Natural killer cell (primary cell): ENCODE results near the gene FMNL3. TPM values are rescaled to one million over a fixed set of nuclear protein-coding genes. Genes with fewer than 3 reads are reported as not detected.

Experiments
- ATAC-seq, 3 donors: fragments of 150-1000 bp in 2 of 3; fragments of 200-7000 bp in 1 of 3; cut with Tn5 transposase; 1 replicate in 1 of 3; 2 replicates in 2 of 3; pipeline ENCODE4 v1.10.0; 2021; ENCODE audit warnings: mild to moderate bottlenecking in 2 of 3, moderate library complexity in 2 of 3
- DNase-seq, 2 donors: peaks; one replicate each; pipeline versions ENCODE4 v3.0.0 to v3.0.0-alpha.2; 2013 to 2021; ENCODE audit warnings: mixed read lengths in 1 of 2
- H3K27ac ChIP-seq: one replicate; pipeline ENCODE4 v1.5.1; 2013; ENCODE audit warnings: mild to moderate bottlenecking, low read length
- H3K27me3 ChIP-seq: one replicate; pipeline ENCODE4 v1.6.1; 2013; ENCODE audit warnings: low read length; ENCODE audit not compliant: control insufficient read depth, insufficient read depth
- H3K36me3 ChIP-seq: one replicate; pipeline ENCODE4 v1.6.1; 2013; ENCODE audit warnings: low read length; ENCODE audit not compliant: control insufficient read depth, insufficient read depth
- H3K4me1 ChIP-seq: one replicate; pipeline ENCODE4 v1.6.1; 2013; ENCODE audit warnings: low read length; ENCODE audit not compliant: control insufficient read depth, insufficient read depth
- H3K4me3 ChIP-seq: one replicate; pipeline ENCODE4 v1.5.1; 2013; ENCODE audit warnings: low read length
- H3K9me3 ChIP-seq: one replicate; pipeline ENCODE4 v1.6.1; 2013; ENCODE audit warnings: low read length; ENCODE audit not compliant: control insufficient read depth, insufficient read depth
- H3K27ac Mint-ChIP-seq, 2 donors: one replicate each; pipeline ENCODE4 v1.8.0; 2022; ENCODE audit warnings: mild to moderate bottlenecking in 2 of 2, mixed read lengths in 2 of 2, moderate library complexity in 1 of 2
- H3K27me3 Mint-ChIP-seq, 2 donors: one replicate each; pipeline ENCODE4 v1.8.0; 2022; ENCODE audit warnings: low read depth in 2 of 2, mixed read lengths in 2 of 2
- H3K36me3 Mint-ChIP-seq: one replicate; pipeline ENCODE4 v1.8.0; 2022; ENCODE audit warnings: mixed read lengths
- H3K4me1 Mint-ChIP-seq, 2 donors: one replicate each; pipeline ENCODE4 v1.8.0; 2022; ENCODE audit warnings: mixed read lengths in 2 of 2
- H3K4me3 Mint-ChIP-seq: one replicate; pipeline ENCODE4 v1.8.0; 2022; ENCODE audit warnings: mild to moderate bottlenecking, moderate library complexity, mixed read lengths
- H3K9me3 Mint-ChIP-seq, 2 donors: one replicate each; pipeline ENCODE4 v1.8.0; 2022; ENCODE audit warnings: mixed read lengths in 2 of 2
- CTCF ChIP-seq: fragments of 200-600 bp; IDR thresholded peaks from one replicate; pipeline ENCODE4 v1.8.0; 2022; ENCODE audit warnings: antibody characterized with exemption
- WGBS: methylation state at CpG from one replicate; pipeline ENCODE4 v1.1.7; 2013; ENCODE audit warnings: missing lambda C conversion rate; ENCODE audit not compliant: insufficient coverage; 5-methylcytosine and 5-hydroxymethylcytosine counted together
- intact Hi-C: fragments of 100-400 bp; cut with micrococcal nuclease; formaldehyde crosslinking; loops from one replicate; pipeline ENCODE4 v1.14.2; 2022
- total RNA-seq, 4 donors: library from RNA; stranded (reverse); fragments of 120-200 nt in 1 of 4; gene quantifications; one replicate each; pipeline versions ENCODE4 v1.2.3 to v1.2.4, GENCODE V29; 2013 to 2022

The FMNL3 gene
- total RNA-seq, 3 donors from 2014 or later (not counting 1 experiment from before 2014, with no cell fraction given): 54.2 to 82.6 (median 58.7) TPM

GRCh38 chr12:49632401-49632800 is 74.8 kb downstream of the FMNL3 start:
- H3K27ac Mint-ChIP-seq: no peak overlapping the region

GRCh38 chr12:49631336-49631907 is 75.8 kb downstream of the FMNL3 start:
- Mint-ChIP-seq H3K4me1 (peaks cover 14 to 15% of the 10 kb centered on the region in 2 donors), H3K27ac (no peak overlapping the region), H3K36me3 (no peaks in the 10 kb centered on the region), H3K4me3 (no peak overlapping the region), H3K9me3 (no peaks in the 10 kb centered on the region), H3K27me3 (peaks cover 0 to 3% of the 10 kb centered on the region in 2 donors)
- H3K4me1 ChIP-seq: peaks cover 18% of the 10 kb centered on the region
- H3K4me3 ChIP-seq: no peak overlapping the region
- intact Hi-C loops: no loop called here
- H3K9me3 ChIP-seq: no peaks in the 10 kb centered on the region
- no peaks in the 10 kb centered on the region for H3K36me3 ChIP-seq
- ATAC-seq: no peak
- 96% methylated on average over 5 of the region's 6 CpGs for WGBS
- no peaks in the 10 kb centered on the region for H3K27me3 ChIP-seq
- H3K27ac ChIP-seq: no peak overlapping the region
- DNase-seq: no peak
- TF ChIP-seq CTCF: no peak

More at GRCh38 chr12:49632401-49632800, 74.8 kb downstream of the FMNL3 start:
- H3K9me3 Mint-ChIP-seq: no peaks in the 10 kb centered on the region
- H3K4me1 Mint-ChIP-seq: peaks cover 20 to 24% of the 10 kb centered on the region in 2 donors
- no peak for TF ChIP-seq CTCF
- H3K9me3 ChIP-seq: no peaks in the 10 kb centered on the region
- no peaks in the 10 kb centered on the region for H3K27me3 ChIP-seq
- no peak overlapping the region for H3K4me3 ChIP-seq
- H3K36me3 ChIP-seq: no peaks in the 10 kb centered on the region
- H3K27ac ChIP-seq: no peak overlapping the region
- intact Hi-C loops: no loop called here
- no peak for ATAC-seq
- peaks cover 0 to 3% of the 10 kb centered on the region in 2 donors for H3K27me3 Mint-ChIP-seq
- peaks cover 25% of the 10 kb centered on the region for H3K4me1 ChIP-seq
- DNase-seq: no peak
- WGBS: 93% methylated on average over 8 of the region's 9 CpGs
- no peak overlapping the region for H3K4me3 Mint-ChIP-seq
- no peaks in the 10 kb centered on the region for H3K36me3 Mint-ChIP-seq

- H3K36me3 ChIP-seq: no peaks in the 10 kb centered on the region
- no peaks in the 10 kb centered on the region for H3K9me3 ChIP-seq
- H3K4me1 Mint-ChIP-seq: peaks cover 0 to 2% of the 10 kb centered on the region in 2 donors
- intact Hi-C loops: no loop called here
- H3K4me3 Mint-ChIP-seq: no peak overlapping the region
- no peak overlapping the region for H3K27ac ChIP-seq
- peaks cover 0 to 3% of the 10 kb centered on the region in 2 donors for H3K27me3 Mint-ChIP-seq
- WGBS: 92% methylated on average over 3 of the region's 3 CpGs
- H3K27ac Mint-ChIP-seq: no peak overlapping the region
- no peaks in the 10 kb centered on the region for H3K36me3 Mint-ChIP-seq
- H3K27me3 ChIP-seq: no peaks in the 10 kb centered on the region
- H3K4me1 ChIP-seq: peaks cover 2% of the 10 kb centered on the region
- no peaks in the 10 kb centered on the region for H3K9me3 Mint-ChIP-seq
- DNase-seq (no peak), ATAC-seq (no peak)
- H3K4me3 ChIP-seq: no peak overlapping the region
- no peak for TF ChIP-seq CTCF
Measured at GRCh38 chr12:49627752-49628360, 79.3 kb downstream of the FMNL3 start.
